Measurements from ENCODE around the gene VPS52.

Gene VPS52

GRCh38 chr6:33209856-33210255 lies 61.8 kb downstream of the VPS52 start:
- Histone ChIP-seq H3K18ac (ENCODE audit: low read length) (no peak overlapping the region), H3K36me3 (ENCODE audit: control insufficient read depth, insufficient read depth, low read length) (no peaks in the 10 kb centered on the region), H4K5ac (ENCODE audit: low read length) (no peak overlapping the region), H3K9ac (ENCODE audit: low read length) (no peak overlapping the region), H2BK15ac (replicated peaks; ENCODE audit: low read depth) (no peak overlapping the region), H2AK5ac (ENCODE audit: low read length) (no peak overlapping the region), H3K4ac (ENCODE audit: low read depth, low read length) (no peak overlapping the region), H3K56ac (ENCODE audit: low read length) (no peak overlapping the region), H3K23ac (ENCODE audit: low read length) (no peak overlapping the region), H3K4me1 (ENCODE audit: control insufficient read depth, low read depth, low read length) (peaks cover 4% of the 10 kb centered on the region), H4K8ac (ENCODE audit: low read depth, low read length) (no peak overlapping the region), H3K4me2 (ENCODE audit: low read length) (no peak overlapping the region), H3K27me3 (ENCODE audit: insufficient read depth, low read length, poor library complexity) (no peaks in the 10 kb centered on the region), H3K79me1 (ENCODE audit: low read length) (peaks cover 4% of the 10 kb centered on the region), H2BK5ac (ENCODE audit: low read length) (no peak overlapping the region), H3K27ac (ENCODE audit: low read depth, low read length) (no peak overlapping the region), H2BK120ac (ENCODE audit: low read depth, low read length) (no peak overlapping the region), H3K4me3 (ENCODE audit: low read length) (no peak overlapping the region), H3K79me2 (ENCODE audit: control insufficient read depth, insufficient read depth, low read length) (no peaks in the 10 kb centered on the region)
- DNase-seq, result no peak
- no CpG with 5 or more reads among the region's 10 CpGs for WGBS (ENCODE audit: extremely low coverage, insufficient coverage, low lambda C conversion rate)

- H3K79me1 ChIP-seq (ENCODE audit: low read length), result peaks cover 4% of the 10 kb centered on the region
- peaks cover 3% of the 10 kb centered on the region for H3K36me3 ChIP-seq (ENCODE audit: control insufficient read depth, insufficient read depth, low read length)
- H3K4me1 ChIP-seq (ENCODE audit: control insufficient read depth, low read depth, low read length), result peaks cover 4% of the 10 kb centered on the region
- H2BK120ac ChIP-seq (ENCODE audit: low read depth, low read length), result no peak within 1 kb of the TSS
- no peak within 1 kb of the TSS for H3K23ac ChIP-seq (ENCODE audit: low read length)
- H3K18ac ChIP-seq (ENCODE audit: low read length), result peak within 1 kb of the TSS; percentile 84
- H4K8ac ChIP-seq (ENCODE audit: low read depth, low read length), result peak within 1 kb of the TSS; percentile 3
- no peaks in the 10 kb centered on the region for H3K79me2 ChIP-seq (ENCODE audit: control insufficient read depth, insufficient read depth, low read length)
- H2BK15ac ChIP-seq (replicated peaks; ENCODE audit: low read depth), result no peak within 1 kb of the TSS
- H3K4me2 ChIP-seq (ENCODE audit: low read length), result peak within 1 kb of the TSS; percentile 99
- peak within 1 kb of the TSS; percentile 74 for H3K27ac ChIP-seq (ENCODE audit: low read depth, low read length)
- H3K9ac ChIP-seq (ENCODE audit: low read length), result peak within 1 kb of the TSS; percentile 86
- H2AK5ac ChIP-seq (ENCODE audit: low read length), result no peak within 1 kb of the TSS
- WGBS (ENCODE audit: extremely low coverage, insufficient coverage, low lambda C conversion rate), result no CpG with 5 or more reads among the region's 86 CpGs
- H3K27me3 ChIP-seq (ENCODE audit: insufficient read depth, low read length, poor library complexity), result no peaks in the 10 kb centered on the region
- peak within 1 kb of the TSS; percentile 81 for H3K4me3 ChIP-seq (ENCODE audit: low read length)
- H3K4ac ChIP-seq (ENCODE audit: low read depth, low read length), result peak within 1 kb of the TSS; percentile 66
- DNase-seq, result peak; percentile 86
- no peak within 1 kb of the TSS for H2BK5ac ChIP-seq (ENCODE audit: low read length)
- H3K56ac ChIP-seq (ENCODE audit: low read length), result peak within 1 kb of the TSS; percentile 96
- no peak within 1 kb of the TSS for H4K5ac ChIP-seq (ENCODE audit: low read length)
Measured at GRCh38 chr6:33208091-33208967, 63.3 kb downstream of the VPS52 start, which contains the start of gene RING1. TSS of gene RING1 (plus strand) at chr6:33208500. CDS start at chr6:33208823, 323 bp downstream.

GRCh38 chr6:33207552-33208090 lies 64.1 kb downstream of the VPS52 start:
- Histone ChIP-seq H3K56ac (ENCODE audit: low read length) (peak overlapping the region; percentile 96), H2BK120ac (ENCODE audit: low read depth, low read length) (no peak overlapping the region), H3K79me1 (ENCODE audit: low read length) (peaks cover 7% of the 10 kb centered on the region), H3K27me3 (ENCODE audit: insufficient read depth, low read length, poor library complexity) (no peaks in the 10 kb centered on the region), H3K9ac (ENCODE audit: low read length) (peak overlapping the region; percentile 86), H4K8ac (ENCODE audit: low read depth, low read length) (peak overlapping the region; percentile 3), H3K27ac (ENCODE audit: low read depth, low read length) (no peak overlapping the region), H2BK15ac (replicated peaks; ENCODE audit: low read depth) (no peak overlapping the region), H3K4me3 (ENCODE audit: low read length) (peak overlapping the region; percentile 81), H3K36me3 (ENCODE audit: control insufficient read depth, insufficient read depth, low read length) (peaks cover 8% of the 10 kb centered on the region), H3K4me2 (ENCODE audit: low read length) (peak overlapping the region; percentile 99), H3K23ac (ENCODE audit: low read length) (no peak overlapping the region), H3K4me1 (ENCODE audit: control insufficient read depth, low read depth, low read length) (peaks cover 4% of the 10 kb centered on the region), H2BK5ac (ENCODE audit: low read length) (no peak overlapping the region), H3K4ac (ENCODE audit: low read depth, low read length) (peak overlapping the region; percentile 66), H3K79me2 (ENCODE audit: control insufficient read depth, insufficient read depth, low read length) (peaks cover 1% of the 10 kb centered on the region), H4K5ac (ENCODE audit: low read length) (no peak overlapping the region), H2AK5ac (ENCODE audit: low read length) (no peak overlapping the region), H3K18ac (ENCODE audit: low read length) (peak overlapping the region; percentile 84)
- DNase-seq, result no peak
- WGBS (ENCODE audit: extremely low coverage, insufficient coverage, low lambda C conversion rate), result no CpG with 5 or more reads among the region's 29 CpGs

GRCh38 chr6:33206864-33207551 lies 64.7 kb downstream of the VPS52 start:
- peak overlapping the region; percentile 9 for H3K18ac ChIP-seq (ENCODE audit: low read length)
- H2BK15ac ChIP-seq (replicated peaks; ENCODE audit: low read depth), result no peak overlapping the region
- H4K8ac ChIP-seq (ENCODE audit: low read depth, low read length), result no peak overlapping the region
- H2AK5ac ChIP-seq (ENCODE audit: low read length), result no peak overlapping the region
- no peak overlapping the region for H3K4me3 ChIP-seq (ENCODE audit: low read length)
- H2BK5ac ChIP-seq (ENCODE audit: low read length), result no peak overlapping the region
- WGBS (ENCODE audit: extremely low coverage, insufficient coverage, low lambda C conversion rate), result no CpG with 5 or more reads among the region's 20 CpGs
- no peak overlapping the region for H3K27ac ChIP-seq (ENCODE audit: low read depth, low read length)
- H2BK120ac ChIP-seq (ENCODE audit: low read depth, low read length), result no peak overlapping the region
- peak overlapping the region; percentile 86 for H3K9ac ChIP-seq (ENCODE audit: low read length)
- peaks cover 7% of the 10 kb centered on the region for H3K79me2 ChIP-seq (ENCODE audit: control insufficient read depth, insufficient read depth, low read length)
- DNase-seq, result peak; percentile 63
- H3K4me1 ChIP-seq (ENCODE audit: control insufficient read depth, low read depth, low read length), result peaks cover 7% of the 10 kb centered on the region
- no peak overlapping the region for H3K4ac ChIP-seq (ENCODE audit: low read depth, low read length)
- no peak overlapping the region for H3K23ac ChIP-seq (ENCODE audit: low read length)
- H4K5ac ChIP-seq (ENCODE audit: low read length), result no peak overlapping the region
- peaks cover 12% of the 10 kb centered on the region for H3K36me3 ChIP-seq (ENCODE audit: control insufficient read depth, insufficient read depth, low read length)
- peak overlapping the region; percentile 99 for H3K4me2 ChIP-seq (ENCODE audit: low read length)
- peak overlapping the region; percentile 96 for H3K56ac ChIP-seq (ENCODE audit: low read length)
- no peaks in the 10 kb centered on the region for H3K27me3 ChIP-seq (ENCODE audit: insufficient read depth, low read length, poor library complexity)
- H3K79me1 ChIP-seq (ENCODE audit: low read length), result peaks cover 14% of the 10 kb centered on the region

- peak overlapping the region; percentile 60 for H3K23ac ChIP-seq (ENCODE audit: low read length)
- no peak overlapping the region for H4K8ac ChIP-seq (ENCODE audit: low read depth, low read length)
- H3K56ac ChIP-seq (ENCODE audit: low read length), result no peak overlapping the region
- peaks cover 15% of the 10 kb centered on the region for H3K4me1 ChIP-seq (ENCODE audit: control insufficient read depth, low read depth, low read length)
- no peak overlapping the region for H3K9ac ChIP-seq (ENCODE audit: low read length)
- no peak overlapping the region for H4K5ac ChIP-seq (ENCODE audit: low read length)
- no peak overlapping the region for H3K18ac ChIP-seq (ENCODE audit: low read length)
- no peak overlapping the region for H2BK5ac ChIP-seq (ENCODE audit: low read length)
- no peak overlapping the region for H3K4me2 ChIP-seq (ENCODE audit: low read length)
- peaks cover 21% of the 10 kb centered on the region for H3K79me1 ChIP-seq (ENCODE audit: low read length)
- no CpG with 5 or more reads among the region's 3 CpGs for WGBS (ENCODE audit: extremely low coverage, insufficient coverage, low lambda C conversion rate)
- H3K36me3 ChIP-seq (ENCODE audit: control insufficient read depth, insufficient read depth, low read length), result peaks cover 12% of the 10 kb centered on the region
- no peak overlapping the region for H2BK15ac ChIP-seq (replicated peaks; ENCODE audit: low read depth)
- peaks cover 14% of the 10 kb centered on the region for H3K79me2 ChIP-seq (ENCODE audit: control insufficient read depth, insufficient read depth, low read length)
- no peak for DNase-seq
- H3K4ac ChIP-seq (ENCODE audit: low read depth, low read length), result no peak overlapping the region
- no peak overlapping the region for H3K4me3 ChIP-seq (ENCODE audit: low read length)
- H2AK5ac ChIP-seq (ENCODE audit: low read length), result no peak overlapping the region
- H3K27me3 ChIP-seq (ENCODE audit: insufficient read depth, low read length, poor library complexity), result no peaks in the 10 kb centered on the region
- H2BK120ac ChIP-seq (ENCODE audit: low read depth, low read length), result no peak overlapping the region
- H3K27ac ChIP-seq (ENCODE audit: low read depth, low read length), result no peak overlapping the region
Measured at GRCh38 chr6:33206027-33206863, 65.4 kb downstream of the VPS52 start.
